HepG2 (cell line): ENCODE measurements around the gene ECPAS. TPM values are rescaled to one million over a fixed set of nuclear protein-coding genes. Genes with fewer than 3 reads are reported as not detected.

Experiments used
- ATF1 ChIP-seq: IDR thresholded peaks from 2 replicates; pipeline ENCODE4 v1.6.1; 2016; ENCODE audit warnings: mild to moderate bottlenecking, control low read depth
- DNMT3B ChIP-seq: conservative IDR thresholded peaks from 2 replicates; pipeline ENCODE4 v1.6.1; 2016; ENCODE audit warnings: missing biosample characterization, control low read depth
- ISL2 ChIP-seq: sonication (generic); formaldehyde crosslinking; IDR thresholded peaks from 2 replicates; pipeline ENCODE4 v1.5.0; 2020; ENCODE audit warnings: missing genetic modification reagents
- PTBP1 ChIP-seq: fragments of 200-400 bp; formaldehyde crosslinking; IDR thresholded peaks from 2 replicates; pipeline ENCODE4 v1.6.1; 2018; ENCODE audit warnings: low read length, low read depth; ENCODE audit not compliant: poor library complexity, severe bottlenecking
- RBM39 ChIP-seq: fragments of 200-400 bp; formaldehyde crosslinking; IDR thresholded peaks from one replicate; pipeline ENCODE4 v1.6.1; 2018; ENCODE audit warnings: antibody characterized with exemption, mild to moderate bottlenecking, low read depth, low read length; ENCODE audit not compliant: poor library complexity, severe bottlenecking
- SUZ12 ChIP-seq: fragments of 150-350 bp; IDR thresholded peaks from 2 replicates; pipeline ENCODE4 v1.6.1; 2014; ENCODE audit warnings: low read depth, low read length
- ZMAT3 ChIP-seq: sonication (generic); formaldehyde crosslinking; conservative IDR thresholded peaks from 2 replicates; pipeline ENCODE4 v1.7.0; 2021; ENCODE audit warnings: missing genetic modification reagents
- ZNF510 ChIP-seq: sonication (generic); formaldehyde crosslinking; IDR thresholded peaks from 2 replicates; pipeline ENCODE4 v1.4.0; 2020; ENCODE audit warnings: low read depth, mild to moderate bottlenecking, missing genetic modification reagents
- polyA plus RNA-seq, 8 experiments: library from polyadenylated mRNA; depleted of rRNA in 3 of 8; stranded (reverse) in 7 of 8; unstranded in 1 of 8; fragments of >200 nt; fragmentation: Illumina TruSeq in 4 of 8; extraction: Trizol in 4 of 8; gene quantifications; 2 replicates each; pipeline versions ENCODE4 v1.2.1 to v1.2.3, GENCODE V29; 2011 to 2016; ENCODE audit warnings: low read depth in 4 of 8, missing spikeins in 1 of 8, mixed read lengths in 1 of 8; ENCODE audit not compliant: insufficient read depth in 1 of 8
- total RNA-seq, 5 experiments: library from RNA; depleted of rRNA; stranded (reverse); fragments of >200 nt; fragmentation: Illumina TruSeq; extraction: Trizol; gene quantifications; 2 replicates each; pipeline ENCODE4 v1.2.3, GENCODE V29; 2016; ENCODE audit warnings: low read depth in 1 of 5
- TF ChIP-seq, protein P1 (sequence below): sonication (generic); formaldehyde crosslinking; IDR thresholded peaks from 2 replicates; pipeline ENCODE4 v1.4.0; 2020; ENCODE audit warnings: mild to moderate bottlenecking, missing genetic modification reagents
- TF ChIP-seq, protein P2 (sequence below): IDR thresholded peaks from 2 replicates; pipeline ENCODE4 v1.4.0; 2020; ENCODE audit warnings: mild to moderate bottlenecking, missing genetic modification reagents
- TF ChIP-seq, protein P3 (sequence below): sonication (generic); formaldehyde crosslinking; IDR thresholded peaks from 2 replicates; pipeline ENCODE4 v1.8.0; 2022; ENCODE audit warnings: missing genetic modification reagents, mild to moderate bottlenecking, moderate library complexity, borderline replicate concordance
- TF ChIP-seq, protein P4 (sequence below): sonication (generic); formaldehyde crosslinking; IDR thresholded peaks from 2 replicates; pipeline ENCODE4 v1.5.1; 2020; ENCODE audit warnings: missing genetic modification reagents, mild to moderate bottlenecking, borderline replicate concordance

Gene ECPAS
- total and polyA plus RNA-seq, 2 of the 13 experiments (the other 11 are each of a cell fraction or from before 2014, with no cell fraction given) = 35.3 to 58.0 TPM

DNA sequence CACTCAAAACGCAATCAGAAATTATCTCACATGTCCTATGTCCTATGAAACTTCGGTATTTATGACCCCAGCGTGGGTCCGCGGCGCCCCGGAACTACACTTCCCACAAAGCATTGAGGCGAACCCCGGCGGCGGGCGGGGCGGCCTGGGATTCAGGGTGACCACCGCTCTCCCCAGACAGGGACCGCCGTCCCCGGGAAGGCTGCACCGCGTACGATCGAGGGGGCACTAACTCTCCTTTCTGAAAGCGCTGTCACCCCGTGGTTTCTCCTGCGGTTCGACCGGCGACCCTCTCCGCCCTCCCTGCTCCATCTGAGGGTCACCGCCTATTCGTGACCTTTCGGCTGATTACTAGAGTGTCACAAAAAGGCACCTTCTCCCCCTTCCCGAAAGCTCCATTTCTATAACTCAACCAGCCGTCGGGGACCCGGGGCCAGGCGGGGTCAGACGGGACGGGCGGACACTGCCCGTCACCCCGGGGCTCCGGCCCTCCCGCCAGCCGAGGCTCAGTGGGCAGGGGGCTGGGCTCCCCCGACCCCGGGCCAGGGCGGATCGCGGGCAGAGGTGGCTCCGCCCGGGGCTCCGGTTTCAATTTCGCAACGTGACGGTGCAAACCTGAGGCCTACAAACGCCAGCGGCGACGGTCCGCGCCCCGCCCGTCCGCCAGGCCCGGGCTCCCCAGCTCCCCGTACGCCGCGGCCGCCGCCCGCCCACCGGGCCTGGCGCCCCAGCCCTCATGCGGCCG lies 1.3 kb downstream of the ECPAS start (continued):
- TF ChIP-seq, protein P1, sequence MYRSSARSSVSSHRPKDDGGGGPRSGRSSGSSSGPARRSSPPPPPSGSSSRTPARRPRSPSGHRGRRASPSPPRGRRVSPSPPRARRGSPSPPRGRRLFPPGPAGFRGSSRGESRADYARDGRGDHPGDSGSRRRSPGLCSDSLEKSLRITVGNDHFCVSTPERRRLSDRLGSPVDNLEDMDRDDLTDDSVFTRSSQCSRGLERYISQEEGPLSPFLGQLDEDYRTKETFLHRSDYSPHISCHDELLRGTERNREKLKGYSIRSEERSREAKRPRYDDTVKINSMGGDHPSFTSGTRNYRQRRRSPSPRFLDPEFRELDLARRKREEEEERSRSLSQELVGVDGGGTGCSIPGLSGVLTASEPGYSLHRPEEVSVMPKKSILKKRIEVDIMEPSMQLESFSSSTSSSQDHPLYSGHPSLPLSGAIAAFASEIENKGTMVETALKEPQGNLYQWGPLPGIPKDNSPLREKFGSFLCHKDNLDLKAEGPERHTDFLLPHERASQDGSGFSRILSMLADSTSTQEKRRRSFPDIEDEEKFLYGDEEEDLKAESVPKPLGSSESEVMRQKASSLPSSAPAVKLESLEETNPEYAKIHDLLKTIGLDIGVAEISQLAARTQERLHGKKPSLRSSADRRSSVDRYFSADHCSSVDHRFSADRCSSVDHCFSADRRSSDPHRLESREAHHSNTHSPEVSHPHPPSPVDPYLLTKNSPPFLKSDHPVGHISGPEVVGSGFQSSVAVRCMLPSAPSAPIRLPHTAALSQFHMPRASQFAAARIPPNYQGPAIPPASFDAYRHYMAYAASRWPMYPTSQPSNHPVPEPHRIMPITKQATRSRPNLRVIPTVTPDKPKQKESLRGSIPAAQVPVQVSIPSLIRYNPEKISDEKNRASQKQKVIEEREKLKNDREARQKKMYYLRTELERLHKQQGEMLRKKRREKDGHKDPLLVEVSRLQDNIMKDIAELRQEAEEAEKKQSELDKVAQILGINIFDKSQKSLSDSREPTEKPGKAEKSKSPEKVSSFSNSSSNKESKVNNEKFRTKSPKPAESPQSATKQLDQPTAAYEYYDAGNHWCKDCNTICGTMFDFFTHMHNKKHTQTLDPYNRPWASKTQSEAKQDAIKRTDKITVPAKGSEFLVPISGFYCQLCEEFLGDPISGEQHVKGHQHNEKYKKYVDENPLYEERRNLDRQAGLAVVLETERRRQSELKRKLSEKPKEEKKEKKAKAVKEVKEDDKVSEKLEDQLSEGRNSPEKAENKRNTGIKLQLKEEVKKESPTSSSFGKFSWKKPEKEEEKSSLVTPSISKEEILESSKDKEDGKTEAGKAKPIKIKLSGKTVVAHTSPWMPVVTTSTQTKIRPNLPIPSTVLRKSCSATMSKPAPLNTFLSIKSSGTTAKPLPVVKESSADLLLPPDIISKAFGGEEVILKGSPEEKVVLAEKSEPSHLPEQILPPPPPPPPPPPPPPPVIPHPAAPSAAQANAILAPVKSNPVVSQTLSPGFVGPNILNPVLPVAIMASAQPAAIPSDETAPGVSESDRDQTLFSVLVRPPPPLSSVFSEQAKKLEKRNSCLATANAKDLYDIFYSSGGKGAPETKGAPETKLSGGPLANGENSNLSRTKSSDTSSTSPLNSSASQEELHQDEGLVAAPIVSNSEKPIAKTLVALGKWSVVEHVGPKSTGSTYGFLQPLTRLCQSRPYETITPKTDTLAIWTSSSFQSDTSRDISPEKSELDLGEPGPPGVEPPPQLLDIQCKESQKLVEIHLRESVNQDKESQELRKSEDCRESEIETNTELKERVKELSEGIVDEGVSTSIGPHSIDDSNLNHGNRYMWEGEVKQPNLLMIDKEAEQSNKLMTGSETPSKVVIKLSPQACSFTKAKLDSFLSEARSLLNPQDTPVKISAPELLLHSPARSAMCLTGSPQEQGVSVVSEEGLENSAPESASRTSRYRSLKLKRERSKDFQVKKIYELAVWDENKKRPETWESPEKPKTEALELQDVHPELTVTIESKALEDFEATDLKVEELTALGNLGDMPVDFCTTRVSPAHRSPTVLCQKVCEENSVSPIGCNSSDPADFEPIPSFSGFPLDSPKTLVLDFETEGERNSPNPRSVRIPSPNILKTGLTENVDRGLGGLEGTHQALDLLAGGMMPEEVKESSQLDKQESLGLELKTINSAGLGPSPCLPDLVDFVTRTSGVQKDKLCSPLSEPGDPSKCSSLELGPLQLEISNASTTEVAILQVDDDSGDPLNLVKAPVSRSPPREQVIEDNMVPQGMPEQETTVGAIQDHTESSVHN (CRISPR knock-in tag) = no peak
- 0 out of 2 replicates have a peak, but pooled peaks have one; percentile 44 for TF ChIP-seq ZMAT3 (CRISPR knock-in tag)
- no peak; the same call in 1 of the 2 replicates for TF ChIP-seq ZNF510 (CRISPR knock-in tag)
- TF ChIP-seq ATF1 (CRISPR knock-in tag) = 0 out of 2 replicates have a peak, but pooled peaks have one; percentile 41
- TF ChIP-seq SUZ12 = no peak
- peak; percentile 33; the same call in 1 of the 2 replicates for TF ChIP-seq ISL2 (CRISPR knock-in tag)
- no peak for TF ChIP-seq PTBP1
- TF ChIP-seq, protein P2, sequence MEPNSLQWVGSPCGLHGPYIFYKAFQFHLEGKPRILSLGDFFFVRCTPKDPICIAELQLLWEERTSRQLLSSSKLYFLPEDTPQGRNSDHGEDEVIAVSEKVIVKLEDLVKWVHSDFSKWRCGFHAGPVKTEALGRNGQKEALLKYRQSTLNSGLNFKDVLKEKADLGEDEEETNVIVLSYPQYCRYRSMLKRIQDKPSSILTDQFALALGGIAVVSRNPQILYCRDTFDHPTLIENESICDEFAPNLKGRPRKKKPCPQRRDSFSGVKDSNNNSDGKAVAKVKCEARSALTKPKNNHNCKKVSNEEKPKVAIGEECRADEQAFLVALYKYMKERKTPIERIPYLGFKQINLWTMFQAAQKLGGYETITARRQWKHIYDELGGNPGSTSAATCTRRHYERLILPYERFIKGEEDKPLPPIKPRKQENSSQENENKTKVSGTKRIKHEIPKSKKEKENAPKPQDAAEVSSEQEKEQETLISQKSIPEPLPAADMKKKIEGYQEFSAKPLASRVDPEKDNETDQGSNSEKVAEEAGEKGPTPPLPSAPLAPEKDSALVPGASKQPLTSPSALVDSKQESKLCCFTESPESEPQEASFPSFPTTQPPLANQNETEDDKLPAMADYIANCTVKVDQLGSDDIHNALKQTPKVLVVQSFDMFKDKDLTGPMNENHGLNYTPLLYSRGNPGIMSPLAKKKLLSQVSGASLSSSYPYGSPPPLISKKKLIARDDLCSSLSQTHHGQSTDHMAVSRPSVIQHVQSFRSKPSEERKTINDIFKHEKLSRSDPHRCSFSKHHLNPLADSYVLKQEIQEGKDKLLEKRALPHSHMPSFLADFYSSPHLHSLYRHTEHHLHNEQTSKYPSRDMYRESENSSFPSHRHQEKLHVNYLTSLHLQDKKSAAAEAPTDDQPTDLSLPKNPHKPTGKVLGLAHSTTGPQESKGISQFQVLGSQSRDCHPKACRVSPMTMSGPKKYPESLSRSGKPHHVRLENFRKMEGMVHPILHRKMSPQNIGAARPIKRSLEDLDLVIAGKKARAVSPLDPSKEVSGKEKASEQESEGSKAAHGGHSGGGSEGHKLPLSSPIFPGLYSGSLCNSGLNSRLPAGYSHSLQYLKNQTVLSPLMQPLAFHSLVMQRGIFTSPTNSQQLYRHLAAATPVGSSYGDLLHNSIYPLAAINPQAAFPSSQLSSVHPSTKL (CRISPR knock-in tag) = peak; percentile 22; the same call in 1 of the 2 replicates
- TF ChIP-seq, protein P3, sequence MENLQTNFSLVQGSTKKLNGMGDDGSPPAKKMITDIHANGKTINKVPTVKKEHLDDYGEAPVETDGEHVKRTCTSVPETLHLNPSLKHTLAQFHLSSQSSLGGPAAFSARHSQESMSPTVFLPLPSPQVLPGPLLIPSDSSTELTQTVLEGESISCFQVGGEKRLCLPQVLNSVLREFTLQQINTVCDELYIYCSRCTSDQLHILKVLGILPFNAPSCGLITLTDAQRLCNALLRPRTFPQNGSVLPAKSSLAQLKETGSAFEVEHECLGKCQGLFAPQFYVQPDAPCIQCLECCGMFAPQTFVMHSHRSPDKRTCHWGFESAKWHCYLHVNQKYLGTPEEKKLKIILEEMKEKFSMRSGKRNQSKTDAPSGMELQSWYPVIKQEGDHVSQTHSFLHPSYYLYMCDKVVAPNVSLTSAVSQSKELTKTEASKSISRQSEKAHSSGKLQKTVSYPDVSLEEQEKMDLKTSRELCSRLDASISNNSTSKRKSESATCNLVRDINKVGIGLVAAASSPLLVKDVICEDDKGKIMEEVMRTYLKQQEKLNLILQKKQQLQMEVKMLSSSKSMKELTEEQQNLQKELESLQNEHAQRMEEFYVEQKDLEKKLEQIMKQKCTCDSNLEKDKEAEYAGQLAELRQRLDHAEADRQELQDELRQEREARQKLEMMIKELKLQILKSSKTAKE (CRISPR knock-in tag) = no peak
- no peak for TF ChIP-seq DNMT3B (CRISPR knock-in tag)
- TF ChIP-seq, protein P4, sequence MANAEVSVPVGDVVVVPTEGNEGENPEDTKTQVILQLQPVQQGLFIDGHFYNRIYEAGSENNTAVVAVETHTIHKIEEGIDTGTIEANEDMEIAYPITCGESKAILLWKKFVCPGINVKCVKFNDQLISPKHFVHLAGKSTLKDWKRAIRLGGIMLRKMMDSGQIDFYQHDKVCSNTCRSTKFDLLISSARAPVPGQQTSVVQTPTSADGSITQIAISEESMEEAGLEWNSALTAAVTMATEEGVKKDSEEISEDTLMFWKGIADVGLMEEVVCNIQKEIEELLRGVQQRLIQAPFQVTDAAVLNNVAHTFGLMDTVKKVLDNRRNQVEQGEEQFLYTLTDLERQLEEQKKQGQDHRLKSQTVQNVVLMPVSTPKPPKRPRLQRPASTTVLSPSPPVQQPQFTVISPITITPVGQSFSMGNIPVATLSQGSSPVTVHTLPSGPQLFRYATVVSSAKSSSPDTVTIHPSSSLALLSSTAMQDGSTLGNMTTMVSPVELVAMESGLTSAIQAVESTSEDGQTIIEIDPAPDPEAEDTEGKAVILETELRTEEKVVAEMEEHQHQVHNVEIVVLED (CRISPR knock-in tag) = no peak
- TF ChIP-seq RBM39 = no peak
